Hepatic stellate cell (primary cell): ENCODE data around the gene SYNE4.

ENCODE experiments used
- DNase-seq: peaks from one replicate; pipeline ENCODE4 v3.0.0; 2011; ENCODE audit warnings: low spot score

SYNE4 gene

GRCh38 chr19:36025541-36025940, 16.9 kb upstream of the SYNE4 start:
- DNase-seq, result no peak

GRCh38 chr19:36023432-36023831, 14.8 kb upstream of the SYNE4 start:
- no peak for DNase-seq

GRCh38 chr19:36019061-36019670, 10.6 kb upstream of the SYNE4 start:
- DNase-seq, result no peak

GRCh38 chr19:36014012-36014924, 5.7 kb upstream of the SYNE4 start, which contains the start of gene ALKBH6:
ALKBH6 (minus strand) TSS chr19:36014213; CDS start chr19:36013397, 816 bp downstream.
- DNase-seq, result peak; percentile 99

GRCh38 chr19:36013280-36014011, 4.8 kb upstream of the SYNE4 start:
- DNase-seq, result no peak

- DNase-seq, result no peak
Measured at GRCh38 chr19:36010402-36010801, 1.8 kb upstream of the SYNE4 start.

GRCh38 chr19:36009633-36010379, 1.2 kb upstream of the SYNE4 start:
- no peak for DNase-seq

- peak; percentile 80 for DNase-seq
Measured at GRCh38 chr19:36009220-36009619, 607 bp upstream of the SYNE4 start.

GRCh38 chr19:36006955-36007354, 1.7 kb downstream of the SYNE4 start:
- DNase-seq, result no peak

- no peak for DNase-seq
Measured at GRCh38 chr19:36003284-36003683, 5.3 kb downstream of the SYNE4 start.

- DNase-seq, result no peak
Measured at GRCh38 chr19:36001605-36002004, 7.0 kb downstream of the SYNE4 start.

GRCh38 chr19:35996777-35997176, 11.8 kb downstream of the SYNE4 start:
- DNase-seq, result no peak

GRCh38 chr19:35995048-35995993, 13.3 kb downstream of the SYNE4 start, which contains the start of gene SDHAF1:
SDHAF1 (plus strand) TSS chr19:35995188; CDS start chr19:35995275, 87 bp downstream.
- DNase-seq, result peak; percentile 98

- DNase-seq, result no peak
Measured at GRCh38 chr19:35993923-35994598, 14.6 kb downstream of the SYNE4 start.

- DNase-seq, result no peak
Measured at GRCh38 chr19:35992907-35993765, 15.5 kb downstream of the SYNE4 start.

- no peak for DNase-seq
Measured at GRCh38 chr19:35991731-35992450, 16.7 kb downstream of the SYNE4 start.

- DNase-seq, result no peak
Measured at GRCh38 chr19:35990771-35991730, 17.6 kb downstream of the SYNE4 start.
